ENCODE results near the gene CES4A. TPM values are rescaled to one million over a fixed set of nuclear protein-coding genes. Genes with fewer than 3 reads are reported as not detected.
A peak's percentile ranks its signal among the peaks of the same experiment; 100 is the strongest.

Gene CES4A
- total and polyA plus RNA-seq, 4 donors = 1.9 to 22.7 (median 9.9) TPM

GRCh38 chr16:66946974-66947301 is 41.5 kb upstream of the CES4A start:
- Histone ChIP-seq H3K27me3 (ENCODE audit: control insufficient read depth in 1 of 2, insufficient read depth in 2 of 2, low read length in 1 of 2) (no peaks in the 10 kb centered on the region), H3K36me3 (ENCODE audit: control insufficient read depth in 1 of 2, insufficient read depth in 2 of 2, low read length in 1 of 2) (peaks cover 0 to 5% of the 10 kb centered on the region in 2 donors), H3K4me3 (ENCODE audit: low read length in 2 of 2) (no peak overlapping the region), H3K9me3 (ENCODE audit: control insufficient read depth, low read length) (no peaks in the 10 kb centered on the region), H3K4me1 (ENCODE audit: control insufficient read depth in 1 of 2, insufficient read depth in 2 of 2, low read length in 2 of 2) (no peaks in the 10 kb centered on the region), H3K27ac (ENCODE audit: low read depth in 1 of 2, low read length in 2 of 2) (no peak overlapping the region)
- no peak for ATAC-seq (ENCODE audit: low FRiP score)
- 24 to 29% methylated on average over 5 of the region's 5 CpGs for WGBS, 2 donors
- DNase-seq = no peak
- intact Hi-C loops (cut with DNase I) = no loop called here

- intact Hi-C loops (cut with DNase I) = loop anchor here in 1 of 2 donors (2.0 kb wide), 1 partner anchor 53 kb away; no protein-coding TSS in a partner anchor
- H3K4me3 ChIP-seq (ENCODE audit: low read length in 2 of 2) = peak overlapping the region in 1 of 2 donors; percentile 21
- DNase-seq (peak; percentile 82 to 92), ATAC-seq (ENCODE audit: low FRiP score) (peak; percentile 88)
- no peaks in the 10 kb centered on the region for H3K4me1 ChIP-seq (ENCODE audit: control insufficient read depth in 1 of 2, insufficient read depth in 2 of 2, low read length in 2 of 2)
- no peaks in the 10 kb centered on the region for H3K9me3 ChIP-seq (ENCODE audit: control insufficient read depth, low read length)
- no peak overlapping the region for H3K27ac ChIP-seq (ENCODE audit: low read depth in 1 of 2, low read length in 2 of 2)
- peaks cover 0 to 5% of the 10 kb centered on the region in 2 donors for H3K36me3 ChIP-seq (ENCODE audit: control insufficient read depth in 1 of 2, insufficient read depth in 2 of 2, low read length in 1 of 2)
- WGBS, 2 donors = 0% methylated on average over 18 to 22 of the region's 23 CpGs
- H3K27me3 ChIP-seq (ENCODE audit: control insufficient read depth in 1 of 2, insufficient read depth in 2 of 2, low read length in 1 of 2) = no peaks in the 10 kb centered on the region
Observed at GRCh38 chr16:66947302-66948065, 40.9 kb upstream of the CES4A start.

GRCh38 chr16:66948134-66948836 is 40.1 kb upstream of the CES4A start:
- Histone ChIP-seq H3K4me1 (ENCODE audit: control insufficient read depth in 1 of 2, insufficient read depth in 2 of 2, low read length in 2 of 2) (no peaks in the 10 kb centered on the region), H3K36me3 (ENCODE audit: control insufficient read depth in 1 of 2, insufficient read depth in 2 of 2, low read length in 1 of 2) (peaks cover 0 to 2% of the 10 kb centered on the region in 2 donors), H3K9me3 (ENCODE audit: control insufficient read depth, low read length) (no peaks in the 10 kb centered on the region), H3K27me3 (ENCODE audit: control insufficient read depth in 1 of 2, insufficient read depth in 2 of 2, low read length in 1 of 2) (no peaks in the 10 kb centered on the region), H3K27ac (ENCODE audit: low read depth in 1 of 2, low read length in 2 of 2) (no peak overlapping the region), H3K4me3 (ENCODE audit: low read length in 2 of 2) (peak overlapping the region in 1 of 2 donors; percentile 21)
- ATAC-seq (ENCODE audit: low FRiP score) = peak; percentile 51
- 1 to 2% methylated on average over 44 of the region's 44 CpGs for WGBS, 2 donors
- intact Hi-C loops (cut with DNase I) = loop anchor here in 1 of 2 donors (2.0 kb wide), 1 partner anchor 53 kb away; no protein-coding TSS in a partner anchor
- DNase-seq = peak in 1 of 2 donors; percentile 80

GRCh38 chr16:66948837-66949225 is 39.6 kb upstream of the CES4A start:
- H3K9me3 ChIP-seq (ENCODE audit: control insufficient read depth, low read length) = no peaks in the 10 kb centered on the region
- DNase-seq = no peak
- no peaks in the 10 kb centered on the region for H3K36me3 ChIP-seq (ENCODE audit: control insufficient read depth in 1 of 2, insufficient read depth in 2 of 2, low read length in 1 of 2)
- intact Hi-C loops (cut with DNase I) = loop anchor here in 1 of 2 donors (2.0 kb wide), 1 partner anchor 54 kb away; no protein-coding TSS in a partner anchor
- no peaks in the 10 kb centered on the region for H3K27me3 ChIP-seq (ENCODE audit: control insufficient read depth in 1 of 2, insufficient read depth in 2 of 2, low read length in 1 of 2)
- H3K27ac ChIP-seq (ENCODE audit: low read depth in 1 of 2, low read length in 2 of 2) = no peak overlapping the region
- 14 to 15% methylated on average over 21 of the region's 21 CpGs for WGBS, 2 donors
- no peaks in the 10 kb centered on the region for H3K4me1 ChIP-seq (ENCODE audit: control insufficient read depth in 1 of 2, insufficient read depth in 2 of 2, low read length in 2 of 2)
- ATAC-seq (ENCODE audit: low FRiP score) = peak; percentile 34
- H3K4me3 ChIP-seq (ENCODE audit: low read length in 2 of 2) = no peak overlapping the region

GRCh38 chr16:66949472-66949871 is 38.9 kb upstream of the CES4A start:
- no peak for ATAC-seq (ENCODE audit: low FRiP score)
- H3K27me3 ChIP-seq (ENCODE audit: control insufficient read depth in 1 of 2, insufficient read depth in 2 of 2, low read length in 1 of 2) = no peaks in the 10 kb centered on the region

GRCh38 chr16:66950437-66950836 is 38.0 kb upstream of the CES4A start:
- Histone ChIP-seq H3K27me3 (ENCODE audit: control insufficient read depth in 1 of 2, insufficient read depth in 2 of 2, low read length in 1 of 2) (no peaks in the 10 kb centered on the region), H3K4me3 (ENCODE audit: low read length in 2 of 2) (no peak overlapping the region), H3K27ac (ENCODE audit: low read depth in 1 of 2, low read length in 2 of 2) (no peak overlapping the region), H3K36me3 (ENCODE audit: control insufficient read depth in 1 of 2, insufficient read depth in 2 of 2, low read length in 1 of 2) (no peaks in the 10 kb centered on the region), H3K4me1 (ENCODE audit: control insufficient read depth in 1 of 2, insufficient read depth in 2 of 2, low read length in 2 of 2) (no peaks in the 10 kb centered on the region), H3K9me3 (ENCODE audit: control insufficient read depth, low read length) (no peaks in the 10 kb centered on the region)
- intact Hi-C loops (cut with DNase I) = no loop called here
- no peak for ATAC-seq (ENCODE audit: low FRiP score)
- WGBS, 2 donors = 79% methylated on average over 2 of the region's 2 CpGs
- DNase-seq = no peak

More at GRCh38 chr16:66949472-66949871, 38.9 kb upstream of the CES4A start:
- WGBS, 2 donors = 70 to 74% methylated on average over 6 of the region's 6 CpGs
- Histone ChIP-seq H3K27ac (ENCODE audit: low read depth in 1 of 2, low read length in 2 of 2) (no peak overlapping the region), H3K9me3 (ENCODE audit: control insufficient read depth, low read length) (no peaks in the 10 kb centered on the region), H3K36me3 (ENCODE audit: control insufficient read depth in 1 of 2, insufficient read depth in 2 of 2, low read length in 1 of 2) (no peaks in the 10 kb centered on the region), H3K4me1 (ENCODE audit: control insufficient read depth in 1 of 2, insufficient read depth in 2 of 2, low read length in 2 of 2) (no peaks in the 10 kb centered on the region), H3K4me3 (ENCODE audit: low read length in 2 of 2) (no peak overlapping the region)
- no peak for DNase-seq
- intact Hi-C loops (cut with DNase I) = loop anchor here in 1 of 2 donors (2.0 kb wide), 1 partner anchor 55 kb away; no protein-coding TSS in a partner anchor

- intact Hi-C loops (cut with DNase I) = no loop called here
- H3K27me3 ChIP-seq (ENCODE audit: control insufficient read depth in 1 of 2, insufficient read depth in 2 of 2, low read length in 1 of 2) = no peaks in the 10 kb centered on the region
Observed at GRCh38 chr16:66950971-66951790, 37.2 kb upstream of the CES4A start.

GRCh38 chr16:66952430-66953110 is 35.8 kb upstream of the CES4A start:
- no peak overlapping the region for H3K27ac ChIP-seq (ENCODE audit: low read depth in 1 of 2, low read length in 2 of 2)
- no peaks in the 10 kb centered on the region for H3K36me3 ChIP-seq (ENCODE audit: control insufficient read depth in 1 of 2, insufficient read depth in 2 of 2, low read length in 1 of 2)
- no peak for ATAC-seq (ENCODE audit: low FRiP score)
- H3K9me3 ChIP-seq (ENCODE audit: control insufficient read depth, low read length) = no peaks in the 10 kb centered on the region
- H3K27me3 ChIP-seq (ENCODE audit: control insufficient read depth in 1 of 2, insufficient read depth in 2 of 2, low read length in 1 of 2) = no peaks in the 10 kb centered on the region
- DNase-seq = no peak
- H3K4me1 ChIP-seq (ENCODE audit: control insufficient read depth in 1 of 2, insufficient read depth in 2 of 2, low read length in 2 of 2) = no peaks in the 10 kb centered on the region
- 82 to 84% methylated on average over 7 of the region's 7 CpGs for WGBS, 2 donors
- no peak overlapping the region for H3K4me3 ChIP-seq (ENCODE audit: low read length in 2 of 2)
- intact Hi-C loops (cut with DNase I) = no loop called here

More at GRCh38 chr16:66950971-66951790, 37.2 kb upstream of the CES4A start:
- no peaks in the 10 kb centered on the region for H3K9me3 ChIP-seq (ENCODE audit: control insufficient read depth, low read length)
- 75 to 80% methylated on average over 4 of the region's 4 CpGs for WGBS, 2 donors
- H3K4me1 ChIP-seq (ENCODE audit: control insufficient read depth in 1 of 2, insufficient read depth in 2 of 2, low read length in 2 of 2) = no peaks in the 10 kb centered on the region
- H3K27ac ChIP-seq (ENCODE audit: low read depth in 1 of 2, low read length in 2 of 2) = no peak overlapping the region
- no peaks in the 10 kb centered on the region for H3K36me3 ChIP-seq (ENCODE audit: control insufficient read depth in 1 of 2, insufficient read depth in 2 of 2, low read length in 1 of 2)
- no peak for DNase-seq
- H3K4me3 ChIP-seq (ENCODE audit: low read length in 2 of 2) = no peak overlapping the region
- no peak for ATAC-seq (ENCODE audit: low FRiP score)
